ENCODE data around the gene PLEKHH3.
"Not testable (repeated sequence)": the region's sequence is repeated elsewhere in the genome, so short reads cannot be mapped to it uniquely, and the experiment has no call there.

Gene PLEKHH3

GRCh38 chr17:42639525-42640113 lies 37.2 kb downstream of the PLEKHH3 start:
- DNase-seq (ENCODE audit: low spot score) = no peak

GRCh38 chr17:42632949-42633444 lies 43.8 kb downstream of the PLEKHH3 start:
- DNase-seq (ENCODE audit: low spot score) = no peak

- DNase-seq (ENCODE audit: low spot score) = no peak
These were observed 47.3 kb downstream of the PLEKHH3 start for GRCh38 chr17:42629411-42630009.

- not testable (repeated sequence) for DNase-seq (ENCODE audit: low spot score)
These were observed 49.6 kb downstream of the PLEKHH3 start for GRCh38 chr17:42627032-42627764.

GRCh38 chr17:42623732-42624596 lies 52.8 kb downstream of the PLEKHH3 start:
- no peak for DNase-seq (ENCODE audit: low spot score)

GRCh38 chr17:42623271-42623670 lies 53.5 kb downstream of the PLEKHH3 start:
- no peak for DNase-seq (ENCODE audit: low spot score)

GRCh38 chr17:42621987-42622386 lies 54.8 kb downstream of the PLEKHH3 start:
- DNase-seq (ENCODE audit: low spot score) = not testable (repeated sequence)

- peak; percentile 62 for DNase-seq (ENCODE audit: low spot score)
These were observed 58.2 kb downstream of the PLEKHH3 start for GRCh38 chr17:42618442-42619150.

- no peak for DNase-seq (ENCODE audit: low spot score)
These were observed 58.8 kb downstream of the PLEKHH3 start for GRCh38 chr17:42617956-42618431.

Small RNA genes within 50 kb of the gene (small RNA-seq; reads per million reads assigned to genes)
- gene MIR6780A = 0 reads per million in 2 experiments
